IPS-NIHi7 (cell line): ENCODE results near the gene FOXP2.
"Not testable (repeated sequence)": the region's sequence is repeated elsewhere in the genome, so short reads cannot be mapped to it uniquely, and the experiment has no call there.

Experiments
- DNase-seq: peaks from one replicate; pipeline ENCODE4 v3.0.0; 2012; ENCODE audit warnings: mixed read lengths; ENCODE audit errors: extremely low spot score

FOXP2 gene

DNA sequence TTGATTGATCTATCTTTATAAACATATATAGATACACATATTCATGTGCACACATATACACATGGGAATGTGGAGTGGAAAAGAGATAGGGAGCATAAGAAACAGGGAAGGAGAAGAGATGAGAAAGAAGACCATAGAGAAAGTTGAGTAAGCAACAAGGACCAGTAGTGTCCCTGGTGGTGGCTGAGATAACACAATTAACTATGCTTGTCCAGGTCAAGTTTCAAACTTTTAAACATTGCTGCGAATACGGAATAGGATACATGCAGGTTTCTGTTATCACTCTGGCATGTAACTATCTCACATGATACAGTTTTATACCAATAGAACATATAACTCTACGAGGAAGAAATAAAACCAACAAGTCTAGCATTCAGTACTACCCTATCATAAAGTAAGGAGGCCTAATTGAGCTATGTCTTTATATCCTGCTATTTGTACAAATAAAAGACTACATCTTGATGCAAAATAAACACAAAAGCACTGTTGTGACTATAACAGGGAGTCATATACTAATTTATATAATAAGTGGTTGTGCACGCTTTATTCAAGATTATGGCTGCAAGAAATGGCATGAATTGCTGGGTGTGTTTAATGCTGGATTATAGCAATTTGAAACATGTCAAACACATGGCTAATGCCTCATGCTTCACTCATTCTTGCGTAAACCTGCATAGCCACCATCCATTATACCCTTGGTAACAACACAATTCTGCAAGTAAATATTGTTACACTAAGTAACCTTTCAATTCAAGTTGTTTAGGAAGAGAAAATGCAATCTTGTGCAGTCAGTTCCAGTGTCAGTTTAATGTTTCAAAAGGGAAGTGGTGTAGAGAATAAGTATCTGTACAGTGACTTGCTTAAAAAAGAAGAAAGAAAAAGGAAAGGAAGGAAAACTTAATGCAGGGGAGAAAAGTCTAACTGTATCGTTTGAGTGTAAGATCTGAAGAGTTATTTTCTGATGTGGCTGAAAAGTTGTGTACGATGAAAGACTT, 8.2 kb downstream of the FOXP2 start:
- DNase-seq, result no peak

DNA sequence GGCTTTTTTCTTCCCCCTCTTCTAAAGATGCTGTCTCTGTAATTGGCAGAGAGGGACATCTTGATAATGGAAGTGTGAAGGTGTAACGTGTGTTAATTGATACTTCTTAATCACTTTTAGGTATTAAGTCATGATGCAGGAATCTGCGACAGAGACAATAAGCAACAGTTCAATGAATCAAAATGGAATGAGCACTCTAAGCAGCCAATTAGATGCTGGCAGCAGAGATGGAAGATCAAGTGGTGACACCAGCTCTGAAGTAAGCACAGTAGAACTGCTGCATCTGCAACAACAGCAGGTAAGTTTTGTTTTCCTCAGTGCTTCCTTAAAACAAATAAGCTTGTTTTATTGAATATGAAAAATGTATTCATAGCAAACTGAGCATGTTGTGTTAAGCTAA, 11.8 kb downstream of the FOXP2 start:
- DNase-seq, result no peak

DNA sequence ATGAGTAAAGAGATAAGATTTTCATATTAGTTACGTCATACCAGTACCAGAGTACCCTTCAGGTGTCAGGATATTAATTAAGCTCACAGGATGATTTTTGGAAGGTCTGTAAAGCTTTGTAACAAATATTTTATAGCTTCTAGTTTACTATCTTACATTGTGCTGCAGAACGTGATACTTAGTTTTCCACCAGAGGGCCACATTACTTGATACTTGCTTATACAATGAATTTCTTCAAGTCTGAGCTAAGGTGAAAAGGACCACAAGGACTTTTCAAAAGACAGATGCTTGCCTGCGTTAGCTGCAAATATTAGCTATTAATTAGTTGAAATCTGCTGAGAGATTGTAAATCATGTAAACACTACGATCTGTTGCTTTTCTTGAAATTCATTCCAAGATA, 12.2 kb downstream of the FOXP2 start:
- no peak for DNase-seq

DNA sequence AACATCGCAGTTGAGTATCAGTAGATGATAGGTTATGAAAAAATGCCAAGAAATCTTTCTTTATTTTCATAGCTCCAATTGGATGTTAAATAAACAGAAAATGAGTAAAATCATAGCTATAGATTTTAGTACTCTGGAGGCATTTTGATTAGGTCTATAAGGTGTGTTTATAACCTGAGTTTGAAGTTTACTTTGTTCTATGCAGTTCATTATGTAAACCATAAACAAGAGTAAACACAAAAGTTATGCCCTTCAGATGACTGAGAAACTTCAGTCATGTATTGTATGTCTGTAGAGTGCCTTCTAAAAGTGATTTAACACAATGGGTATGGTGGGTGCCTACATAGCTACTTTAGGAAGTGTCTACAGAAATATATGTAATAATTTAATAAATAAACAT, 13.6 kb downstream of the FOXP2 start:
- DNase-seq, result no peak

DNA sequence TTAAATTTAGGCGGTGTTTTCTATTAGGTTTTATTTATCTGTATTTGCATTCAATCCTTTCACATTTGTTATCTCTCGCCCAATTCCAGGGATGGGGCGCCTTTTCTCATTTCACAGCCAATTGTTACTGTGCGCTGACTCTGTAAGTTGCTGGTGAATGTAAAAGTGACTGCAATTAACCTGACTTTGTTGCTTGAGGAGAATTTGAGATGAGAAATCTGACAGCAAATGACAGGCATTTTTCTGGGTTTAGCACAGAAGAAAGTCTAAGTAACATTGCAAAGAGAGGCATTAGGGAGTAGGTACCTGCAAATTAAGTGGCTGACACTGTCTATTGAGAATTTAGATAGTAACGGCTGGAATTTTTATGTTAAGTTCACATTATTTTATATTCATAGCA, 16.6 kb downstream of the FOXP2 start:
- DNase-seq, result no peak

DNA sequence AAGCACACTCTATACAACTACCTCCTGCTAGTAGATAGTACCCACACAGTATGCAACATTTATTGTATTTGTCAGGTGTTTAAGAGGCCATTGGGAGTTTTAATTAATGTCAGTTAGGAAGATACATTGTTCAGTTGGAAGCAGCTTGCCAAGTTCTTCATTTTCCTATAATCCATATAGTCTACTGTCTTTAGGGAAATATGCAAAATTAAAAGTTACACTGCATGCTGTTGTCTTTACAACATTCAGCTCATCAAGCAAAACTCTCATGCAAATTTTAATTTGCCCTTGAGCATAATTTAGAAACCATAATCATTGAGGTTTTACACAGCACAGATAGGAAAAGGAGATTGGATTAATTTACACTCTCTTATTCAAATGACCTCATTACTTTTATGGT, 17.4 kb downstream of the FOXP2 start:
- no peak for DNase-seq

DNA sequence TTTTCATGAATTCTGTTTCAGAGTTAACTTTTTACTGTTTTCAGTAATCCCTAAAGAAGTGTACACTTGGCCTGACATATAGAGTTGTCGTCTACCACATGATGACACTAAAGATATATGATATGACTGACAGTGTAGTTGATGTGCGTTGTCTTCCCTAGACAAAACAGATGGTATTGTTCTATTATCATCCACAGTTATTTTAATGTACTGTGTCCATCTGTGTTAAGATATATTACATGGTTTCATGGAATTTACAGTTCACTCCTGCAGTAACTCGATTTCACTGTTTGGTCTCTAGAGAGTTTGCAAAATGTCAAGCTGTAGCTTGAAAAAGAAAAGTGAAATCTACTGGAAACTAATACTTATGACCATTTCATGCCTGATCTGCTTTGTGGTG, 18.1 kb downstream of the FOXP2 start:
- no peak for DNase-seq

DNA sequence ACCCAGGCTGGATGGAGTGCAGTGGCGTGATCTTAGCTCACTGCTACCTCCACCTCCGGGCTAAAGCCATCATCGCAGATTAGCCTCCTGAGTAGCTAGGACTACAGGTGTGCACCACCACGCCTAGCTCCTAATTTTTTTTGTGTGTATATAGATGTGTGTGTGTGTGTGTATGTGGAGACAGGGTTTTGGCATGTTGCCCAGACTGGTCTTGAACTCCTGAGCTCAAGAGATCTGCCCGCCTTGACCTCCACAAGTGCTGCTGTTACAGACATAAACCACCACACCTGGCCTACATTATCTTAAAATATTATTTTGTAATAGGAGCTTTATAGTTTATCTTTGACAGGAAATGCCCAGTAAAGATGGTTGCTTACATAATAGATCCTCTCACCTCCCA, 25.0 kb downstream of the FOXP2 start:
- DNase-seq, result no peak

DNA sequence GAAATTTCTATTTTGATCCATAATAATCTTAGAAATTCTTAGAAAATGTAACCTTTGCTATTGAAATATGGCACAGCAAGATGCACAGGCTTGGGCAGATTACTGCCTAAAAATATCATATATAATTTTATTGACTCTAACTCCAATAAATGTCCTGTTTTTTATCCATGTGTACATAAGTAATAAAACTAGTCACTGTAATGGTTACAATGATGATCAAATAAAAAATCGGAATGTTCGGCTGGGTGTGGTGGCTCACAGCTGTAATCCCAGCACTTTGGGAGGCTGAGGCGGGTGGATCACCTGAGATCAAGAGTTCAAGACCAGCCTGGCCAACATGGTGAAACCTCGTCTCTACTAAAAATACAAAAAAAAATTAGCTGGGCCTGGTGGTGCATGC, 26.3 kb downstream of the FOXP2 start:
- not testable (repeated sequence) for DNase-seq

DNA sequence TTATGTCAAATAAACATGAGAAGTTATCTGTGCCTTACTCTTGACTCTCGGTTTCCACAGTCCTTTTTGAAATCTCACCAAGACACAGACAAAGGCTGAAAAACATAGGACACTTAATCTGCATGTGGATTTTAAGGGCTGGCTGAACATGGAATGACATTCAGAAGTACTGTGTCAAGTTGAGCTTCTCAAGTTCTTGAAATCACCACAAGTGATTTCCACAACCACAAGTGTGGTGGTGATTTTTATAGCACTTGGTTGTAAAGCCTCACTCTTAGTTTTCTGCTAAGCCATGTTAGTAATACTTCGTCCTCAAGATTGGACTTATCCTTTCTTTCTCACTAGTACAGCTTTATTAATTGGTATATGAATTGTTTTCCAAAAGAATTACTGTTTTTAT, 29.6 kb downstream of the FOXP2 start:
- no peak for DNase-seq

DNA sequence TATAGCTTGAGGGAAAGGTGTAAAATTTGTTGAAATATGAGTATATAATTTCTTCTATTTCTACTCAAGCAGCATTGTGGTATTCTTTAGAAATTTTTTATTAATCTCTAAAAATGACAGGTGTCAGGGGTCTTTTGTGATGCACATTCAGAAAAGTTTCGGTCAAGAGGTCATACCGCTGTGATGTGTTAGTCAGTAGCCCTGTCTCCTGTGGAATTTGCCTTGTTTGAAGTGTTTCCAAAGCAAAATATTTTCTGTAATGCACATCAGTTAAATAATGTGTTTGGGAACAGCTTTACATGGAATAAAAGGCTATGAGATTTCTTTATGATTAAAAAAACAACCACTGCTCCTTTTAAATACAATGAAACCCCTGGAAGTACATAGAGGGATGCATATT, 35.8 kb downstream of the FOXP2 start:
- DNase-seq, result no peak

DNA sequence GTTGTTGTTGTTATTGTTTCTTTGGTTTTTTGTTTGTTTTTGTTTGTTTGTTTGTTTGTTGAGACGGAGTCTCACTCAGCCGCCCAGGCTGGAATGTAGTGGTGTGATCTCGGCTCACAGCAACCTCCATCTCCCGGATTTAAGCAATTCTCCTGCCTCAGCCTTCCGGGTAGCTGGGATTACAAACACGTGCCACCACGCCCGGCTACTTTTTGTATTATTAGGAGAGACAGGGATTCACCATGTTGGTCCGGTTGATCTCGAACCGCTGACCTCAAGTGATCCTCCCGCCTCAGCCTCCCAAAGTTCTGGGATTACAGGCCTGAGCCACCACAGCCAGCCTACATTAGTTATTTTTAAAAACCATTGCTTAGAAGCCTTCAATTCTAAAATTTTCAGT, 45.0 kb downstream of the FOXP2 start:
- DNase-seq, result no peak

DNA sequence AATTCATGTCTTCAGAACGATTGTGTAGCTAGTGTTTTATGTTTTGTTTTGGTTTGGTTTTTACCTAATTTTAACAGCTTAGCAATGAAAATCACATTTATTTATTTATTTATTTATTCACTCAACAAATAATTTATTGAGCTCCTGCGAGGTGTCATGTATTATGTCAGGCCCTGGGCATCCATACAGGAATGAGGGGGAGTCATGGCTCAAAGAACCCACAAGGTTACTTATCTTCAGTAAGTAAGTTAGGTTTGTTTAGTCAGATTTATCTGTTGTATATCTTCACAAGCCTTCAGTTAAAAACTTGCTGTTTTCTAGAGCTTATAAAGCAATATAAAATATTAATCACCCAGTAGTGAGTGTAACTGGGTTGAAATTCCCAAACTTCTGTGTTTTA, 45.4 kb downstream of the FOXP2 start:
- no peak for DNase-seq

DNA sequence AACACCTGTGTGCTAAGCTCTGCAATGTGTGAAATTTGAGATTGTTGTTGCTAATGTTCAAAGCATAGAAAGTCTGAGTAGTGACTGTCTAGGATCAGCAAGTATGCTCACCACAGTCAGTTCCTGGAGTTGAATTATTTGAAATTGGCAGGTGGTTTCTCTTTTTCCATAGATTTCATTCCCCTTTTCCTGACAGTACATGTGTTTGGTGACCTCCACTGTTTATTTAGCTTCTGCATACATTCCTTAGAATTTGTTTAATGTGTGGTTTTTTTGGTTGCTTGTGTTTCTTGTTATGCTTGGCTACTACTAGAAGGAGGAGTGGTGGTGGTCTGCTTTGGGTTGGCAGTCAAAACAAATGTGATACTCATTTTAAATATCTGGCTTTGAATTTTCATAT, 52.3 kb downstream of the FOXP2 start:
- no peak for DNase-seq

DNA sequence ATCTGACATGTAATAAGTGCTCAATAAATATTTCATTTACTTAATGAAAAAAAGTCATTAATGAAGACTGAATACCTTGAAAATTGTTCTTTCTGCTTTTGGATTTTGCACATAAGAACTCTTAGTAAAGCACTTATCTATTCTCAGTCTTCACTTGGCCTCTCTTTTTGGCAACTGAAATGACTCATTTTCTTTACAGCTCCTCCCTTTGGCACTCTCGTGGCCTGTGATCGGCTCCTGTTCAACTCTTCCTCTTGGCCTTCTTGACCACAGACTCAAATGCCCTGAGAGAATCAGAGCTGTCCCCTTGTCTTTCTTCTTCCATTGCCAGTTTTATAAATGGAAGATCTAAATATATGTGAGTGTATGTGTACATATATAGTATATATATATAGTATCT, 54.2 kb downstream of the FOXP2 start:
- no peak for DNase-seq

DNA sequence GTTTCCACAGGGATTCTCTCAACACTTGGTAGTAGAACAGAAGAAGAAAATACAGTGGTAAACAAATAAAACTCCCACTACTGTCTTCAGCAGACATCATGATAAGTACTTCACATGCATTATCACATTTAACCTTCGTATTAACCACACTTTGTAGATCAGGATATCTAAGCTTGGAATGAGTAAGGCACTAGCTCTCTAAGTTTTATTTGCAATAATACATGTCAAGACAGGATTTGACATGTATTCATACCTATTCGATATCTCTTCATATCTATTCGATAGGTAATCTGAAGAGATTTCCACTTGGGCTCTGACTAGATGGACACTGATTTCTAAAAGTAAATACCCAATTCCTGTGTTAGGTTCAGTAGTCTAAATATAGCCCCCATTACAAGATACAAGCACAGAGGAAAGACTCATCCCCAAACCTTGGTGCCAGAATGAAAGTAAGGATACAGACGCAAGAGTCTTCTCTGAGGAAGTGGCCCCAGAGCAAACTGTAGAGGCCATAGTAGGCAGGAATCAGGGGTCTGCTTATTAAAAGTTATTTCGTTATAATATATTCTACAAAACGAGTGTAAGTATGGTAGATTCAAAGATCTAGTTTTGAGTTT, 58.4 kb downstream of the FOXP2 start:
- DNase-seq, result no peak

DNA sequence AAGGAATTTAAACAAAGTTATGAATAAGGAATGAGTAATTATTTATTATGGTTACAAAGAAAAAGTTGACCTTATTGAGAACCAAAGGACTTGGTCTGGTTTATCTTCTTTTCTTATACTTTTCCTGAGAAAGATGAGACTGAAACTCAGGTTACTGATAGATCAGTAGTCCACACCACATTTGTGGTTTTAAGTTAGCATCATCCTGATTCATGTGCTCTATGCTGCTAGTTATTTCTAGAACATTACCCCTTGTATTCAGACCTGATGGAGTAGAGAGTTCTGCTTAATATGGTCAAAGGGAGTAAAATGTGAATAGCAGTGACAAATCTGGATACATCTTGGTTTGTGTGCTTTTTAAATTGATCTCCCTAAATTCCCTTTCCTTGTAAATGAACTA, 63.8 kb downstream of the FOXP2 start:
- DNase-seq, result no peak

DNA sequence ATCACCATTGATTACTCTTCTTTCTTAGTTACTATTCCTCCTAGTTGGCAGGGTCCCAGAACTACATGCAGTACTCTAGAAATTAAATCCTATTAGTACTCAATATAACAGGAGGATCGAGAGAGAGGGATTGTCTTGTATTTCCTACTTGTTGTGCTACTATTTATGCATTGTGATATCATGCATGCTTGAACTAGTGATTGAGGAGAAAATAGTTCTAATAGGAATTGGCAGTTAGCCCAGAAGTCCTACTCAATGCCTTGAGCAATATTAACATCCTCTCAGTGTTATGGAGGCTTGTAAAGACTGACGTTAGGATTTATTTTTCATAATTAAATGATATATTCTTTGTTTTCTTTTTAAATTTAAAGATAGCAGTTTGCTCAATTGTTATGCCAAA, 67.4 kb downstream of the FOXP2 start:
- DNase-seq, result no peak

DNA sequence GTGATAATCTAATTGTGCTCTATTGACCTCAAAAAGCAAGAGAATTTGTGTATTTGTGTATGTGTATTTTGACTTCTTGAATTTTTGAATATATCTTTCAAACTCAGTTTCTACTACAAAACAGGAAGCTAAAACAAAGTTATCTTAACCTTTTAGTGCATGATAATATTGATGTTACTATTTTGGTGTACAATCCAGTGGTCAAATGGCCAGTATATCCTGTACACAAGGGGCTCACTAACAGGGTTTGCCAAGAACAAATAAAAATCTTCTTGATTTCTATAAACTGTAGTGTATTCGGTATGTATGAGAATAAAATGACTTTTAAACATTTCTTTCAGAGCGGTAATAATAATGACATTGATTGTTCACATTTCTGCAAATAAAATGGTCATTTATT, 69.6 kb downstream of the FOXP2 start:
- DNase-seq, result no peak

DNA sequence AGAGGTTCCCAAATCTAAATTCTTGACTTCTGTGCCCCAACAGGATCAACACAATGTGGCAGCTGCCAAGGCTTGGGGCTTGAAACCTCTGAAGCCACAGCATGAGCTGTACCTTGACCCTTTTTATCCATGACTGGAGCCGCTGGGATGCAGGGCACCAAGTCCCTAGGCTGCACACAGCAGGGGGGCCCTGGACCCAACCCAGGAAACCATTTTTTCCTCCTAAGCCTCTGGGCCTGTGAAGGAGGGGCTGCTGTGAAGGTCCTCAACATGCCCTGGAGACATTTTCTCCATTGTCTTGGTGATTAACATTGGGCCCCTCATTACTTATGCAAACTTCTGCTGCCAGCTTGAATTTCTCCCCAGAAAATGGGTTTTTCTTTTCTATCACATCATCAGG, 72.6 kb downstream of the FOXP2 start:
- no peak for DNase-seq

DNA sequence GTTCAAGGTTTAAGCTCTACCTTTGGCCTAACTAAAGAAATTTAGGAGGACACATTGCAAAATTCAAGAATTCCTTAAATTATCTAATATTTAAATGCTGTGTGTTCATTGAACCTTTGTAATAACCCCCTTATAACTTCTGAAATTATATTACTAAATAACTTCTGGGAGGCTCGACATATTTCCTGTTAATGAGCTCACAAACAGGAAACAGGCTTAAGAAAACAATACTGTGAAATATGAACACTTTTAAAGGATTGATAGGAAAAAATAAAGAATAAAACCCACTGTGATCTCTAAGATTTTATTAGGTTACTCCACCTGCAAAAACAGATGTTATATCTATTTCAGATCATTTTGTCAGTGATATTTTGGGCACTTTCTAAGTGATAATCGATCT, 74.1 kb downstream of the FOXP2 start:
- DNase-seq, result no peak

DNA sequence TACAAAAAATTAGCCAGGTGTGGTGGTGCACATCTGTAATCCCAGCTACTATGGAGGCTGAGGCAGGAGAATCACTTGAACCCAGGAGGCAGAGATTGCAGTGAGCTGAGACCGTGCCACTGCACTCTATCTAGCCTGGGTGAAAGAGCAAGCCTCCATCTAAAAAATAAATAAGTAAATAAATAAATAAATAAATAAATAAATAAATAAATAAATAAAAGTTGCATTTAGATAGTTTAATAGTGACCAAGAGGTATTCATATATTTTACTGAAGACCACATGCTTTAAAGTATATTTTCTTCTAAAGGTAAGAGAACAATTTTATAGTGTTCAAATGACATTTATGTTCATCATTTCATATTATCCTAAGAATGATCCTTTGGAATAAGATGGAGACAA, 82.9 kb downstream of the FOXP2 start:
- DNase-seq, result not testable (repeated sequence)

DNA sequence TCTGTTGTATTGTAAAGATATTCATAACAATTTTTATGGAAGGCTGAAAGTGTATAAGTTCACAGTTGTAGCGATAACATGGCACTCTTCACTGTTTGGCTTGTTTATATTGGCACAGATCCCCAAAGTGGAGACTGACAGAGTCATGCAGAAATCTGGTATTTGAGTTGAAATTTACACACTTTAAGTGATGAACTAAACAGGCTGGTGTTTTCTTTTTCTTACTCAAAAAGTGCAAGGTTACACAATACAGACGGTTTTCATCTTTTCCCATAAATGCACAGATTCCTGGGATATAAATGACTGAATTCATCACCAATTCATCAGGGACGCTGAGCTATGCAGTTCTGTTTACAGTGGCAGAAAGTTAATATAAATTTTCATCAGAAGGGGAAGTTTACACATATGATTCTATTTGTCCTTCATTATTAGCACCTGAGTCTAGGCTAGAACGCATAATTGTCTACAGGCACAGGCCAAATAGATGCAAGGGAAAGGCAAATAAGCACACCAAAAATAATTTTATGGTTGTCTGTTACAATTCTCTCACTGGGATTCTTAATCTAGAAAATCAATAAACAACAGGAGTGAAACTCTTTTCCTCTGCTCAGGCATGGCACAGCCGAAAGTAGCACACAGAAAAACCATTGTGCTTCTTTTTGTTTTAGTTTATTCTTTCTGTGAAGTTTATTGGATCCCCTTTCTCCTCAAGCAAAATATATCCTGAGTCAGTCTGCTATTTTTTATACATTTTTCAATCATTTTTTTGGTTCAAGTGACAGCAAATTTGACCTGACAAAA, 88.0 kb downstream of the FOXP2 start:
- no peak for DNase-seq
